IMR-90 (cell line): ENCODE data around the gene TCERG1L. TPM values are rescaled to one million over a fixed set of nuclear protein-coding genes. Genes with fewer than 3 reads are reported as not detected.

Experiments
- ATAC-seq: fragments of 200-7000 bp; cut with Tn5 transposase; 2 replicates; pipeline ENCODE4 v1.9.1; 2020; ENCODE audit warnings: low read depth, mild to moderate bottlenecking, moderate library complexity
- BruUV-seq: library from RNA; stranded (reverse); fragments of 400-500 nt; replicated peaks from 2 replicates; lab custom pipeline; 2021; lab: Mats Ljungman, UMichigan
- CTCF ChIA-PET: fragments of 300-600 bp; formaldehyde crosslinking; extraction: SDS; loops from one replicate; lab custom pipeline; 2021; ENCODE audit warnings: antibody characterized with exemption; lab: Yijun Ruan, JAX
- POLR2A ChIA-PET: fragments of 300-600 bp; sonication (Branson Sonifier 250); formaldehyde crosslinking; loops from one replicate; lab custom pipeline; 2022; ENCODE audit warnings: antibody characterized with exemption; ENCODE audit not compliant: unreplicated experiment; lab: Charles Lee
- DNase-seq: peaks from one replicate; pipeline ENCODE4 v3.0.0; 2013
- H2AFZ ChIP-seq: replicated peaks from 2 replicates; pipeline ENCODE3; 2013; ENCODE audit warnings: low read length, mild to moderate bottlenecking; ENCODE audit not compliant: poor library complexity
- H2AK5ac ChIP-seq: 2 replicates; pipeline ENCODE4 v1.6.1; 2013; ENCODE audit warnings: low read depth, low read length, inconsistent platforms
- H2AK9ac ChIP-seq: replicated peaks from 2 replicates; pipeline ENCODE3; 2013; ENCODE audit warnings: mild to moderate bottlenecking, low read depth, low read length, moderate library complexity; ENCODE audit not compliant: poor library complexity
- H2BK120ac ChIP-seq: 2 replicates; pipeline ENCODE4 v1.6.1; 2013; ENCODE audit warnings: low read depth, low read length, inconsistent platforms
- H2BK15ac ChIP-seq: 3 replicates; pipeline ENCODE4 v1.6.1; 2013; ENCODE audit warnings: low read depth, low read length, inconsistent platforms
- H2BK20ac ChIP-seq: 2 replicates; pipeline ENCODE4 v1.6.1; 2013; ENCODE audit warnings: low read depth, mild to moderate bottlenecking, inconsistent platforms, low read length, moderate library complexity
- H2BK5ac ChIP-seq: 2 replicates; pipeline ENCODE4 v1.6.1; 2013; ENCODE audit warnings: mild to moderate bottlenecking, low read depth, low read length, inconsistent platforms; ENCODE audit not compliant: poor library complexity, severe bottlenecking
- H3K14ac ChIP-seq: replicated peaks from 2 replicates; pipeline ENCODE4 v1.6.1; 2013; ENCODE audit warnings: low read depth, low read length, inconsistent platforms
- H3K18ac ChIP-seq: 2 replicates; pipeline ENCODE4 v1.6.1; 2013; ENCODE audit warnings: low read depth, low read length, control low read depth
- H3K23ac ChIP-seq: 2 replicates; pipeline ENCODE4 v1.6.1; 2013; ENCODE audit warnings: low read depth, low read length, inconsistent platforms
- H3K27ac ChIP-seq: 2 replicates; pipeline ENCODE4 v1.5.1; 2013; ENCODE audit warnings: mild to moderate bottlenecking, control low read depth, low read length; ENCODE audit not compliant: insufficient read depth
- H3K27me3 ChIP-seq: 2 replicates; pipeline ENCODE4 v1.6.1; 2013; ENCODE audit warnings: low read length; ENCODE audit not compliant: control insufficient read depth, insufficient read depth
- H3K36me3 ChIP-seq: 2 replicates; pipeline ENCODE4 v1.6.1; 2013; ENCODE audit warnings: low read length, mixed read lengths; ENCODE audit not compliant: control insufficient read depth, insufficient read depth
- H3K4ac ChIP-seq: 2 replicates; pipeline ENCODE4 v1.6.1; 2013; ENCODE audit warnings: low read depth, low read length, inconsistent platforms
- H3K4me1 ChIP-seq: 2 replicates; pipeline ENCODE4 v1.6.1; 2013; ENCODE audit warnings: low read length, mixed read lengths; ENCODE audit not compliant: control insufficient read depth, insufficient read depth
- H3K4me2 ChIP-seq: 2 replicates; pipeline ENCODE4 v1.6.1; 2013; ENCODE audit warnings: low read depth, mild to moderate bottlenecking, control low read depth, low read length, moderate library complexity
- H3K4me3 ChIP-seq: 2 replicates; pipeline ENCODE4 v1.5.1; 2013; ENCODE audit warnings: low read depth, mild to moderate bottlenecking, control low read depth, low read length, moderate library complexity; ENCODE audit not compliant: insufficient read depth
- H3K56ac ChIP-seq: 2 replicates; pipeline ENCODE4 v1.6.1; 2013; ENCODE audit warnings: low read length, inconsistent platforms; ENCODE audit not compliant: insufficient read depth; ENCODE audit errors: extremely low read depth
- H3K79me1 ChIP-seq, 2 experiments: 2 replicates each; pipeline ENCODE4 v1.6.1; 2013; ENCODE audit warnings: low read length in 2 of 2, inconsistent platforms in 1 of 2, low read depth in 1 of 2
- H3K9ac ChIP-seq: 2 replicates; pipeline ENCODE4 v1.6.1; 2013; ENCODE audit warnings: low read depth, low read length, control low read depth
- H3K9me1 ChIP-seq: 2 replicates; pipeline ENCODE4 v1.6.1; 2013; ENCODE audit warnings: low read length, inconsistent platforms; ENCODE audit not compliant: insufficient read depth
- H3K9me3 ChIP-seq: 2 replicates; pipeline ENCODE4 v1.6.1; 2013; ENCODE audit warnings: low read length; ENCODE audit not compliant: control insufficient read depth, insufficient read depth
- H4K20me1 ChIP-seq: 2 replicates; pipeline ENCODE4 v1.6.1; 2013; ENCODE audit warnings: low read length, inconsistent platforms; ENCODE audit not compliant: insufficient read depth
- H4K5ac ChIP-seq: 2 replicates; pipeline ENCODE4 v1.6.1; 2013; ENCODE audit warnings: mild to moderate bottlenecking, low read depth, low read length, control low read depth
- H4K8ac ChIP-seq, 2 experiments: 2 replicates each; pipeline ENCODE4 v1.6.1; 2013; ENCODE audit warnings: low read depth in 2 of 2, low read length in 2 of 2, control low read depth in 1 of 2, inconsistent platforms in 1 of 2
- H4K91ac ChIP-seq: 2 replicates; pipeline ENCODE4 v1.6.1; 2013; ENCODE audit warnings: low read depth, low read length, inconsistent platforms; ENCODE audit not compliant: insufficient read depth
- BHLHE40 ChIP-seq: fragments of 150-350 bp; IDR thresholded peaks from 2 replicates; pipeline ENCODE4 v1.6.1; 2016; ENCODE audit warnings: mild to moderate bottlenecking, low read depth, low read length
- CEBPB ChIP-seq: IDR thresholded peaks from 2 replicates; pipeline ENCODE4 v1.6.1; 2012; ENCODE audit warnings: low read depth, low read length, improper control_type of control experiment
- CTCF ChIP-seq: conservative IDR thresholded peaks from 2 replicates; pipeline ENCODE4 v1.5.1; 2012; ENCODE audit warnings: mild to moderate bottlenecking, low read depth, low read length, improper control_type of control experiment
- FOS ChIP-seq: fragments of 150-350 bp; IDR thresholded peaks from 2 replicates; pipeline ENCODE4 v1.6.1; 2016; ENCODE audit warnings: low read depth, low read length
- MAFK ChIP-seq: IDR thresholded peaks from 2 replicates; pipeline ENCODE4 v1.6.1; 2012; ENCODE audit warnings: low read depth, low read length, improper control_type of control experiment
- MAZ ChIP-seq: IDR thresholded peaks from 2 replicates; pipeline ENCODE4 v1.6.1; 2012; ENCODE audit warnings: low read depth, mild to moderate bottlenecking, low read length, improper control_type of control experiment, moderate library complexity, borderline replicate concordance
- MXI1 ChIP-seq: IDR thresholded peaks from 2 replicates; pipeline ENCODE4 v1.6.1; 2012; ENCODE audit warnings: low read depth, mild to moderate bottlenecking, low read length, moderate library complexity, borderline replicate concordance
- NFE2L2 ChIP-seq: fragments of 150-350 bp; IDR thresholded peaks from 2 replicates; pipeline ENCODE4 v1.6.1; 2016; ENCODE audit warnings: low read depth, mild to moderate bottlenecking, low read length
- RAD21 ChIP-seq: IDR thresholded peaks from 2 replicates; pipeline ENCODE4 v1.6.1; 2012; ENCODE audit warnings: low read length, improper control_type of control experiment
- RCOR1 ChIP-seq: IDR thresholded peaks from 2 replicates; pipeline ENCODE4 v1.6.1; 2012; ENCODE audit warnings: mild to moderate bottlenecking, low read length, improper control_type of control experiment; ENCODE audit not compliant: insufficient replicate concordance
- WGBS, 2 experiments: methylation state at CpG; one replicate each; pipeline versions ENCODE4 v1.1.5 to v1.1.7; 2013; ENCODE audit warnings: missing lambda C conversion rate in 2 of 2; ENCODE audit not compliant: insufficient read length in 1 of 2; ENCODE audit errors: extremely low coverage in 2 of 2; 5-methylcytosine and 5-hydroxymethylcytosine counted together
- dilution Hi-C: fragments of 300-500 bp; cut with HindIII; formaldehyde crosslinking; loops from one replicate; pipeline ENCODE4 v1.14.3; 2018; ENCODE audit warnings: low sequenced_read_pairs; ENCODE audit not compliant: unreplicated experiment
- in situ Hi-C: fragments of 300-500 bp; cut with MboI; formaldehyde crosslinking; loops from 3 replicates; pipeline ENCODE4 v1.14.3; 2019; ENCODE audit warnings: low sequenced_read_pairs, inconsistent platforms, mixed read lengths
- intact Hi-C: fragments of 100-400 bp; cut with micrococcal nuclease; formaldehyde crosslinking; loops from 2 replicates; pipeline ENCODE4 v1.10.0; 2022
- polyA plus RNA-seq, 3 experiments: library from polyadenylated mRNA; depleted of rRNA; stranded (reverse); fragments of >200 nt; gene quantifications; 2 replicates each; pipeline ENCODE4 v1.2.3, GENCODE V29; 2012; ENCODE audit warnings: low replicate concordance in 1 of 3
- total RNA-seq: library from RNA; depleted of rRNA; stranded (reverse); fragments of >200 nt; gene quantifications from 2 replicates; pipeline ENCODE4 v1.2.3, GENCODE V29; 2012

TCERG1L gene
- total and polyA plus RNA-seq, 2 of the 4 experiments (the other 2 are of a cell fraction), result not detected

- no peak overlapping the region for H2AFZ ChIP-seq
- H2BK120ac ChIP-seq, result no peak overlapping the region
- no peak overlapping the region for H4K5ac ChIP-seq
- H3K9me1 ChIP-seq, result no peaks in the 10 kb centered on the region
- H4K20me1 ChIP-seq, result no peaks in the 10 kb centered on the region
- H3K23ac ChIP-seq, result no peak overlapping the region
- ChIA-PET CTCF (no interaction called here), POLR2A (no interaction called here)
- DNase-seq (no peak), ATAC-seq (no peak)
- no peak overlapping the region for H2BK15ac ChIP-seq
- H4K91ac ChIP-seq, result no peak overlapping the region
- H4K8ac ChIP-seq, result no peak overlapping the region
- H3K9me3 ChIP-seq, result peaks cover 45% of the 10 kb centered on the region
- no TSS peak for BruUV-seq
- no peak overlapping the region for H3K18ac ChIP-seq
- 14% methylated on average over 2 of the region's 9 CpGs; no CpG with 5 or more reads in 1 of the 2 experiments for WGBS, 2 experiments
- H3K56ac ChIP-seq, result no peak overlapping the region
- dilution Hi-C loops, result no loop called here
- H3K9ac ChIP-seq, result no peak overlapping the region
- intact Hi-C loops, result no loop called here
- no peaks in the 10 kb centered on the region for H3K27me3 ChIP-seq
- in situ Hi-C loops, result no loop called here
- H3K4ac ChIP-seq, result no peak overlapping the region
- no peaks in the 10 kb centered on the region for H3K36me3 ChIP-seq
- no peak overlapping the region for H3K4me2 ChIP-seq
- TF ChIP-seq MAZ, result no peak
- no peak for TF ChIP-seq MXI1
- no peak for TF ChIP-seq CTCF
- no peak for TF ChIP-seq CEBPB
- TF ChIP-seq BHLHE40, result no peak
- no peak for TF ChIP-seq FOS
- TF ChIP-seq NFE2L2, result no peak
- no peak for TF ChIP-seq RCOR1
- TF ChIP-seq RAD21, result no peak
- TF ChIP-seq MAFK, result no peak
- no peak overlapping the region for H3K14ac ChIP-seq
- H3K4me1 ChIP-seq, result no peaks in the 10 kb centered on the region
- no peak overlapping the region for H2AK5ac ChIP-seq
- H3K79me1 ChIP-seq, result no peaks in the 10 kb centered on the region
- H2BK20ac ChIP-seq, result no peak overlapping the region
- H2AK9ac ChIP-seq, result no peak overlapping the region
- no peak overlapping the region for H3K4me3 ChIP-seq
- no peak overlapping the region for H3K27ac ChIP-seq
- H2BK5ac ChIP-seq, result no peak overlapping the region
Measured at GRCh38 chr10:131140606-131141005, 170.9 kb downstream of the TCERG1L start.
